H1 (cell line): ENCODE measurements around the gene TRIB2. TPM values are rescaled to one million over a fixed set of nuclear protein-coding genes. Genes with fewer than 3 reads are reported as not detected.

Experiments
- CTCF ChIA-PET: fragments of 300-600 bp; sonication (Branson Sonifier 250); formaldehyde crosslinking; loops from one replicate; lab custom pipeline; 2021; ENCODE audit not compliant: partially characterized antibody; lab: Charles Lee
- POLR2A ChIA-PET: fragments of 300-600 bp; sonication (Branson Sonifier 250); formaldehyde crosslinking; loops from one replicate; lab custom pipeline; 2021; ENCODE audit warnings: inconsistent platforms; ENCODE audit not compliant: partially characterized antibody; lab: Charles Lee
- DNase-seq, 2 experiments: peaks; one replicate each; pipeline versions ENCODE4 v3.0.0 to v3.0.0-alpha.2; 2010 to 2022; ENCODE audit warnings: low spot score in 2 of 2, low read depth in 1 of 2, mixed read lengths in 1 of 2
- FAIRE-seq: peaks from 2 replicates; lab custom pipeline; 2011; peaks lifted over from hg19 to GRCh38; lab: Jason Lieb, UNC
- H2AFZ ChIP-seq: 2 replicates; pipeline ENCODE4 v1.8.1; 2012; ENCODE audit warnings: low read length, inconsistent platforms
- H2AK5ac ChIP-seq: 2 replicates; pipeline ENCODE4 v1.6.1; 2013; ENCODE audit warnings: low read depth, low read length
- H2BK120ac ChIP-seq: replicated peaks from 2 replicates; pipeline ENCODE3; 2013; ENCODE audit warnings: low read depth, low read length, inconsistent platforms
- H2BK12ac ChIP-seq: 2 replicates; pipeline ENCODE4 v1.6.1; 2013; ENCODE audit warnings: low read depth, low read length
- H2BK15ac ChIP-seq: 2 replicates; pipeline ENCODE4 v1.6.1; 2013; ENCODE audit warnings: low read length
- H2BK20ac ChIP-seq: 2 replicates; pipeline ENCODE4 v1.6.1; 2013; ENCODE audit warnings: low read length
- H2BK5ac ChIP-seq: 2 replicates; pipeline ENCODE4 v1.6.1; 2013; ENCODE audit warnings: low read depth, low read length
- H3K14ac ChIP-seq: 2 replicates; pipeline ENCODE4 v1.6.1; 2013; ENCODE audit warnings: inconsistent platforms; ENCODE audit not compliant: insufficient read length
- H3K18ac ChIP-seq: 2 replicates; pipeline ENCODE4 v1.6.1; 2013; ENCODE audit warnings: low read length; ENCODE audit errors: extremely low read depth
- H3K23ac ChIP-seq: 2 replicates; pipeline ENCODE4 v1.6.1; 2013; ENCODE audit warnings: inconsistent platforms; ENCODE audit not compliant: insufficient read length
- H3K23me2 ChIP-seq: 2 replicates; pipeline ENCODE4 v1.6.1; 2013; ENCODE audit warnings: low read depth, low read length
- H3K27ac ChIP-seq: 2 replicates; pipeline ENCODE4 v1.6.1; 2011; ENCODE audit warnings: low read depth, low read length, inconsistent platforms
- H3K27me3 ChIP-seq, 4 experiments: replicated peaks in 1 of 4; 1 replicate in 1 of 4; 2 replicates in 3 of 4; pipeline versions ENCODE4 v1.6.1 to v1.8.1; 2011 to 2013; ENCODE audit warnings: low read length in 3 of 4, mild to moderate bottlenecking in 3 of 4, inconsistent platforms in 2 of 4, mixed read lengths in 2 of 4, moderate library complexity in 1 of 4; ENCODE audit not compliant: control insufficient read depth in 3 of 4, insufficient read depth in 3 of 4; ENCODE audit errors: extremely low read depth in 1 of 4
- H3K36me3 ChIP-seq, 4 experiments: 2 replicates each; pipeline versions ENCODE4 v1.6.1 to v1.8.1; 2011 to 2013; ENCODE audit warnings: mild to moderate bottlenecking in 4 of 4, low read length in 3 of 4, moderate library complexity in 2 of 4, control low read depth in 1 of 4, inconsistent platforms in 1 of 4; ENCODE audit not compliant: insufficient read depth in 4 of 4, control insufficient read depth in 2 of 4
- H3K4ac ChIP-seq: replicated peaks from 2 replicates; pipeline ENCODE3; 2013; ENCODE audit warnings: low read length, low read depth, mixed read lengths, inconsistent platforms; ENCODE audit not compliant: insufficient read length
- H3K4me1 ChIP-seq, 4 experiments: replicated peaks in 1 of 4; 1 replicate in 1 of 4; 2 replicates in 3 of 4; pipeline versions ENCODE4 v1.6.1 to v1.8.1; 2011 to 2013; ENCODE audit warnings: low read length in 3 of 4, inconsistent platforms in 2 of 4, mixed read lengths in 1 of 4; ENCODE audit not compliant: insufficient read depth in 4 of 4, control insufficient read depth in 3 of 4
- H3K4me2 ChIP-seq, 2 experiments: 2 replicates each; pipeline versions ENCODE4 v1.6.1 to v1.8.1; 2011 to 2013; ENCODE audit warnings: low read depth in 2 of 2, low read length in 2 of 2, control low read depth in 1 of 2, inconsistent platforms in 1 of 2, mild to moderate bottlenecking in 1 of 2; ENCODE audit not compliant: insufficient read depth in 1 of 2
- H3K4me3 ChIP-seq, 4 experiments: fragments of 200-600, 300-600 bp in 1 of 4; sonication (generic), shearing (Covaris generic), sonication (Bioruptor Twin) in 1 of 4; 2 replicates each; pipeline versions ENCODE4 v1.5.1 to v1.8.1; 2011 to 2016; ENCODE audit warnings: low read length in 4 of 4, low read depth in 3 of 4, control low read depth in 2 of 4, inconsistent platforms in 2 of 4, mild to moderate bottlenecking in 2 of 4, mixed read lengths in 1 of 4, moderate library complexity in 1 of 4; ENCODE audit not compliant: insufficient read depth in 2 of 4; ENCODE audit errors: extremely low read depth in 1 of 4
- H3K56ac ChIP-seq: replicated peaks from 2 replicates; pipeline ENCODE3; 2013; ENCODE audit warnings: low read depth, mild to moderate bottlenecking, mixed read lengths, low read length, inconsistent platforms; ENCODE audit not compliant: insufficient read length
- H3K79me1 ChIP-seq: 2 replicates; pipeline ENCODE4 v1.6.1; 2013; ENCODE audit warnings: low read depth, low read length, control low read depth
- H3K79me2 ChIP-seq, 2 experiments: 2 replicates each; pipeline versions ENCODE4 v1.6.1 to v1.8.1; 2012 to 2013; ENCODE audit warnings: low read length in 2 of 2, mild to moderate bottlenecking in 2 of 2, inconsistent platforms in 1 of 2; ENCODE audit not compliant: insufficient read depth in 2 of 2, control insufficient read depth in 1 of 2
- H3K9ac ChIP-seq, 4 experiments: replicated peaks in 1 of 4; 1 replicate in 1 of 4; 2 replicates in 3 of 4; pipeline versions ENCODE4 v1.6.1 to v1.8.1; 2011 to 2013; ENCODE audit warnings: low read depth in 3 of 4, low read length in 3 of 4, control low read depth in 2 of 4, mild to moderate bottlenecking in 2 of 4, moderate library complexity in 2 of 4, inconsistent platforms in 1 of 4; ENCODE audit errors: extremely low read depth in 1 of 4
- H3K9me3 ChIP-seq, 2 experiments: 2 replicates each; pipeline versions ENCODE4 v1.6.1 to v1.8.1; 2012 to 2013; ENCODE audit warnings: mild to moderate bottlenecking in 2 of 2, moderate library complexity in 2 of 2, control low read depth in 1 of 2, inconsistent platforms in 1 of 2, low read depth in 1 of 2, low read length in 1 of 2, mixed read lengths in 1 of 2; ENCODE audit not compliant: insufficient read depth in 2 of 2
- H4K20me1 ChIP-seq, 2 experiments: replicated peaks in 1 of 2; 2 replicates each; pipeline versions ENCODE3 to v1.8.1; 2011 to 2013; ENCODE audit warnings: inconsistent platforms in 2 of 2, low read length in 2 of 2, mild to moderate bottlenecking in 1 of 2; ENCODE audit not compliant: insufficient read depth in 2 of 2, control insufficient read depth in 1 of 2
- H4K5ac ChIP-seq: 2 replicates; pipeline ENCODE4 v1.6.1; 2013; ENCODE audit warnings: low read length, low read depth, mixed read lengths, inconsistent platforms; ENCODE audit not compliant: insufficient read length
- H4K8ac ChIP-seq: 2 replicates; pipeline ENCODE4 v1.8.0; 2013; ENCODE audit warnings: mild to moderate bottlenecking, moderate library complexity, low read length, inconsistent platforms; ENCODE audit not compliant: insufficient read depth; ENCODE audit errors: extremely low read depth
- H4K91ac ChIP-seq: replicated peaks from 2 replicates; pipeline ENCODE3; 2013; ENCODE audit warnings: low read length, mixed read lengths, inconsistent platforms; ENCODE audit not compliant: insufficient read length
- CTBP2 ChIP-seq: IDR thresholded peaks from 2 replicates; pipeline ENCODE4 v1.7.0; 2011; ENCODE audit warnings: borderline replicate concordance, mild to moderate bottlenecking, moderate library complexity, mixed read lengths, low read length; ENCODE audit not compliant: insufficient read depth, insufficient read length
- GABPA ChIP-seq: IDR thresholded peaks from 2 replicates; pipeline ENCODE4 v1.6.1; 2011; ENCODE audit warnings: mild to moderate bottlenecking, low read length, moderate library complexity, borderline replicate concordance; ENCODE audit not compliant: insufficient read depth
- KDM4A ChIP-seq: IDR thresholded peaks from one replicate; pipeline ENCODE4 v1.7.1; 2012; ENCODE audit warnings: low read depth, mild to moderate bottlenecking, moderate library complexity, low read length, inconsistent platforms; ENCODE audit not compliant: severe bottlenecking
- MAX ChIP-seq: IDR thresholded peaks from 2 replicates; pipeline ENCODE4 v1.6.1; 2012; ENCODE audit warnings: inconsistent platforms
- RFX5 ChIP-seq: IDR thresholded peaks from 2 replicates; pipeline ENCODE4 v1.6.1; 2011; ENCODE audit warnings: low read depth, low read length, improper control_type of control experiment, borderline replicate concordance
- SIN3A ChIP-seq, 2 experiments: IDR thresholded peaks in 1 of 2; conservative IDR thresholded peaks in 1 of 2; 2 replicates each; pipeline ENCODE4 v1.6.1; 2011 to 2012; ENCODE audit warnings: low read length in 2 of 2, improper control_type of control experiment in 1 of 2, low read depth in 1 of 2, mild to moderate bottlenecking in 1 of 2
- WGBS, 2 experiments: shearing (Covaris generic) in 1 of 2; methylation state at CpG; one replicate each; pipeline versions ENCODE4 v1.1.6 to v1.1.7; 2013 to 2015; ENCODE audit warnings: low lambda C conversion rate in 2 of 2, mixed read lengths in 2 of 2, inconsistent platforms in 1 of 2, low coverage in 1 of 2, missing lambda C conversion rate in 1 of 2; ENCODE audit not compliant: insufficient replicate concordance in 2 of 2, insufficient coverage in 1 of 2, insufficient read length in 1 of 2; ENCODE audit errors: extremely low coverage in 1 of 2, missing lambda C conversion rate in 1 of 2; 5-methylcytosine and 5-hydroxymethylcytosine counted together
- polyA plus RNA-seq, 7 experiments: library from polyadenylated mRNA; depleted of rRNA in 3 of 7; stranded (reverse) in 5 of 7; unstranded in 2 of 7; fragments of >200 nt in 5 of 7; fragments of 200-250 nt in 2 of 7; gene quantifications; 1 replicate in 5 of 7; 2 replicates in 1 of 7; 4 replicates in 1 of 7; pipeline versions ENCODE4 v1.2.1 to v1.2.3, GENCODE V29; 2011 to 2013; ENCODE audit warnings: missing spikeins in 2 of 7, mixed read lengths in 2 of 7
- total RNA-seq: library from RNA; stranded (reverse); fragmentation: NEBNext Ultra II Directional; extraction: Animal tissue kit (Norgen Biotek cat#: 25700); gene quantifications from 2 replicates; pipeline ENCODE4 v1.2.1, GENCODE V29; 2021
- TF ChIP-seq, protein P1 (sequence below), 3 experiments: IDR thresholded peaks; 1 replicate in 2 of 3; 2 replicates in 1 of 3; pipeline versions ENCODE4 v1.5.1 to v1.6.1; 2011; ENCODE audit warnings: low read length in 3 of 3, mild to moderate bottlenecking in 3 of 3, inconsistent platforms in 2 of 3, low read depth in 1 of 3, moderate library complexity in 1 of 3; ENCODE audit not compliant: insufficient read depth in 1 of 3; ENCODE audit errors: control extremely low read depth in 1 of 3

Gene TRIB2
- total and polyA plus RNA-seq, 2 of the 8 experiments (the other 6 are each of a cell fraction or from before 2014, with no cell fraction given): 40.8 to 57.0 TPM

DNA sequence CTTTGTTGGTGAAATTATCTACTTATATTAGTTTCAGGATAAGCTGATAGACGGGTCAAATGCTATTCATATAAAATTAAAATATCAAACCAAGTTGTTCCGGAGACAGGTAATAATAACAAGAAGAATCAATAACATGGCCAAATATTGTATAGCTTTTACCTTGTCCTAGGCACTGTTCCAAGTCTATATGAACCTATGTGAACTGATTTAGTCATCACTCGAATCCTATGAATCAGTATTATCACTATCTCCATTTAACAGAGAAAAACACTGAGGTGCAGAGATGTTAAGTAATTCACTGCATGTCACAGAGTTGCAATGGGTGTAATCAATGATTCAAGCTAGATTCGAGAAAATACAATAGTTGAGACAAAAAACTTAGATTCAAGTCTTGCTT is 40.0 kb upstream of the TRIB2 start:
- ChIA-PET POLR2A (no interaction called here), CTCF (no interaction called here)
- Histone ChIP-seq H3K27ac (no peak overlapping the region), H4K20me1 (no peaks in the 10 kb centered on the region), H4K91ac (no peak overlapping the region), H3K9me3 (peaks cover 2 to 4% of the 10 kb centered on the region in 2 experiments; a peak in 2 of 4 replicates), H3K56ac (no peak overlapping the region), H3K79me1 (no peaks in the 10 kb centered on the region), H3K79me2 (no peaks in the 10 kb centered on the region), H2BK120ac (no peak overlapping the region), H3K18ac (no peak overlapping the region), H4K8ac (no peak overlapping the region), H3K4me1 (no peaks in the 10 kb centered on the region), H2AK5ac (no peak overlapping the region), H3K23me2 (no peaks in the 10 kb centered on the region), H3K4ac (no peak overlapping the region), H3K36me3 (no peaks in the 10 kb centered on the region), H2BK12ac (no peak overlapping the region), H2BK5ac (no peak overlapping the region), H2BK15ac (no peak overlapping the region), H3K9ac (no peak overlapping the region), H3K27me3 (no peaks in the 10 kb centered on the region), H4K5ac (no peak overlapping the region), H3K23ac (no peak overlapping the region), H3K4me2 (no peak overlapping the region), H2BK20ac (no peak overlapping the region), H3K4me3 (no peak overlapping the region), H3K14ac (no peak overlapping the region), H2AFZ (no peak overlapping the region)
- DNase-seq (no peak), FAIRE-seq (no peak)
- TF ChIP-seq SIN3A (conservative IDR thresholded peaks at IDR 0.05 in 1 of 2, IDR thresholded peaks at IDR 0.05 in 1 of 2; ENCODE audit: low read depth in 1 of 2, low read length in 2 of 2) (no peak), RFX5 (no peak), MAX (no peak), KDM4A (no peak), GABPA (no peak), CTBP2 (no peak)
- TF ChIP-seq, protein P1, sequence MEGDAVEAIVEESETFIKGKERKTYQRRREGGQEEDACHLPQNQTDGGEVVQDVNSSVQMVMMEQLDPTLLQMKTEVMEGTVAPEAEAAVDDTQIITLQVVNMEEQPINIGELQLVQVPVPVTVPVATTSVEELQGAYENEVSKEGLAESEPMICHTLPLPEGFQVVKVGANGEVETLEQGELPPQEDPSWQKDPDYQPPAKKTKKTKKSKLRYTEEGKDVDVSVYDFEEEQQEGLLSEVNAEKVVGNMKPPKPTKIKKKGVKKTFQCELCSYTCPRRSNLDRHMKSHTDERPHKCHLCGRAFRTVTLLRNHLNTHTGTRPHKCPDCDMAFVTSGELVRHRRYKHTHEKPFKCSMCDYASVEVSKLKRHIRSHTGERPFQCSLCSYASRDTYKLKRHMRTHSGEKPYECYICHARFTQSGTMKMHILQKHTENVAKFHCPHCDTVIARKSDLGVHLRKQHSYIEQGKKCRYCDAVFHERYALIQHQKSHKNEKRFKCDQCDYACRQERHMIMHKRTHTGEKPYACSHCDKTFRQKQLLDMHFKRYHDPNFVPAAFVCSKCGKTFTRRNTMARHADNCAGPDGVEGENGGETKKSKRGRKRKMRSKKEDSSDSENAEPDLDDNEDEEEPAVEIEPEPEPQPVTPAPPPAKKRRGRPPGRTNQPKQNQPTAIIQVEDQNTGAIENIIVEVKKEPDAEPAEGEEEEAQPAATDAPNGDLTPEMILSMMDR (IDR thresholded peaks at IDR 0.05; ENCODE audit: control extremely low read depth in 1 of 3, insufficient read depth in 1 of 3, low read depth in 1 of 3, low read length in 3 of 3): no peak
- WGBS, 2 experiments: 90% methylated on average over 4 of the region's 4 CpGs; no CpG with 5 or more reads in 1 of the 2 experiments
